ENCODE data around the gene IDH1.

DNA sequence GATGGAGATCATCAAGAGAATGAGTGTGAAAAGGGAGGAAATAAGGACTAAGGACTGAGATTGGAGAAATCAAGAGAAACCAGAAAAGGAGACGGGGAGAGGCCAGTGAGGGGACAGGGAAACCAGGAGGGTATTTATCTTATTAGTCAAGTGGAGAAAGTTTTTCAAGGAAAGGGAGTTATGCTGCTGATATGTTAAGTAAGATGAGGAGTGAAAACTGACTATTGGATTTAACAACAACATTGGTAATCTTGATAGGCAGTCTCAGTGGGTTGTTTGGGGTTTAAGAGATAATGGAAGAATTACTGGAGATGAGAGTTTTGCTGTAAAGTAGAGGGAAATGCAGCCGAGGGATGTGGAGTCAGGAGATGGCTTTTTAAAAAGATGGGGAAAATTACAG, 41.7 kb upstream of the IDH1 start:
- TF ChIP-seq, protein P1, sequence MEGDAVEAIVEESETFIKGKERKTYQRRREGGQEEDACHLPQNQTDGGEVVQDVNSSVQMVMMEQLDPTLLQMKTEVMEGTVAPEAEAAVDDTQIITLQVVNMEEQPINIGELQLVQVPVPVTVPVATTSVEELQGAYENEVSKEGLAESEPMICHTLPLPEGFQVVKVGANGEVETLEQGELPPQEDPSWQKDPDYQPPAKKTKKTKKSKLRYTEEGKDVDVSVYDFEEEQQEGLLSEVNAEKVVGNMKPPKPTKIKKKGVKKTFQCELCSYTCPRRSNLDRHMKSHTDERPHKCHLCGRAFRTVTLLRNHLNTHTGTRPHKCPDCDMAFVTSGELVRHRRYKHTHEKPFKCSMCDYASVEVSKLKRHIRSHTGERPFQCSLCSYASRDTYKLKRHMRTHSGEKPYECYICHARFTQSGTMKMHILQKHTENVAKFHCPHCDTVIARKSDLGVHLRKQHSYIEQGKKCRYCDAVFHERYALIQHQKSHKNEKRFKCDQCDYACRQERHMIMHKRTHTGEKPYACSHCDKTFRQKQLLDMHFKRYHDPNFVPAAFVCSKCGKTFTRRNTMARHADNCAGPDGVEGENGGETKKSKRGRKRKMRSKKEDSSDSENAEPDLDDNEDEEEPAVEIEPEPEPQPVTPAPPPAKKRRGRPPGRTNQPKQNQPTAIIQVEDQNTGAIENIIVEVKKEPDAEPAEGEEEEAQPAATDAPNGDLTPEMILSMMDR (IDR thresholded peaks at IDR 0.05), result no peak
- no peak for TF ChIP-seq EZH2 (IDR thresholded peaks at IDR 0.05; ENCODE audit: borderline replicate concordance, insufficient read depth, low read depth, low read length, poor library complexity, severe bottlenecking)

All from B cell (primary cell).